Activated naive CD8-positive, alpha-beta T cell treated with anti-CD3 and anti-CD28 coated beads, Interleukin-2, amount 50 U/mL, for 24 hours (primary cell): ENCODE measurements around the gene LDLRAD4.

ENCODE experiments used
- ATAC-seq: fragments of 150-1000 bp; cut with Tn5 transposase; one replicate; pipeline ENCODE4 v1.10.0; 2021
- DNase-seq: peaks from one replicate; pipeline ENCODE4 v3.0.0; 2021
- H3K27ac Mint-ChIP-seq: one replicate; pipeline ENCODE4 v1.8.0; 2021; ENCODE audit warnings: mild to moderate bottlenecking, mixed read lengths
- H3K27me3 Mint-ChIP-seq: one replicate; pipeline ENCODE4 v1.8.0; 2021; ENCODE audit warnings: mixed read lengths
- H3K36me3 Mint-ChIP-seq: one replicate; pipeline ENCODE4 v1.8.0; 2021; ENCODE audit warnings: low read depth, mixed read lengths
- H3K4me1 Mint-ChIP-seq: one replicate; pipeline ENCODE4 v1.8.0; 2021; ENCODE audit warnings: mixed read lengths
- H3K4me3 Mint-ChIP-seq: one replicate; pipeline ENCODE4 v1.8.0; 2021; ENCODE audit warnings: mild to moderate bottlenecking, moderate library complexity, mixed read lengths
- H3K9me3 Mint-ChIP-seq: one replicate; pipeline ENCODE4 v1.8.0; 2021; ENCODE audit warnings: mixed read lengths

Gene LDLRAD4

GRCh38 chr18:13296867-13297574, 78.5 kb downstream of the LDLRAD4 start:
- Mint-ChIP-seq H3K36me3 (no peaks in the 10 kb centered on the region), H3K27me3 (no peaks in the 10 kb centered on the region), H3K27ac (no peak overlapping the region), H3K9me3 (no peaks in the 10 kb centered on the region), H3K4me3 (no peak overlapping the region), H3K4me1 (peaks cover 18% of the 10 kb centered on the region)
- ATAC-seq = no peak
- DNase-seq = no peak

GRCh38 chr18:13298262-13298661, 79.7 kb downstream of the LDLRAD4 start:
- no peak for DNase-seq
- Mint-ChIP-seq H3K27me3 (peaks cover 1% of the 10 kb centered on the region), H3K36me3 (no peaks in the 10 kb centered on the region), H3K9me3 (no peaks in the 10 kb centered on the region), H3K4me3 (no peak overlapping the region), H3K27ac (no peak overlapping the region), H3K4me1 (peaks cover 22% of the 10 kb centered on the region)
- ATAC-seq = no peak

GRCh38 chr18:13300029-13300428, 81.5 kb downstream of the LDLRAD4 start:
- Mint-ChIP-seq H3K4me1 (peaks cover 25% of the 10 kb centered on the region), H3K27ac (no peak overlapping the region), H3K36me3 (no peaks in the 10 kb centered on the region), H3K27me3 (peaks cover 4% of the 10 kb centered on the region), H3K9me3 (no peaks in the 10 kb centered on the region), H3K4me3 (no peak overlapping the region)
- DNase-seq (no peak), ATAC-seq (no peak)

GRCh38 chr18:13300796-13301195, 82.2 kb downstream of the LDLRAD4 start:
- no peak overlapping the region for H3K4me3 Mint-ChIP-seq
- H3K36me3 Mint-ChIP-seq = no peaks in the 10 kb centered on the region
- H3K27me3 Mint-ChIP-seq = peaks cover 4% of the 10 kb centered on the region

GRCh38 chr18:13302040-13302439, 83.5 kb downstream of the LDLRAD4 start:
- Mint-ChIP-seq H3K36me3 (no peaks in the 10 kb centered on the region), H3K9me3 (peaks cover 9% of the 10 kb centered on the region), H3K4me3 (no peak overlapping the region), H3K27me3 (peaks cover 4% of the 10 kb centered on the region), H3K4me1 (peaks cover 21% of the 10 kb centered on the region), H3K27ac (no peak overlapping the region)
- DNase-seq (no peak), ATAC-seq (no peak)

More at GRCh38 chr18:13300796-13301195, 82.2 kb downstream of the LDLRAD4 start:
- peaks cover 6% of the 10 kb centered on the region for H3K9me3 Mint-ChIP-seq
- DNase-seq = no peak
- peaks cover 25% of the 10 kb centered on the region for H3K4me1 Mint-ChIP-seq
- ATAC-seq = no peak
- H3K27ac Mint-ChIP-seq = no peak overlapping the region

- Mint-ChIP-seq H3K4me1 (peaks cover 18% of the 10 kb centered on the region), H3K36me3 (no peaks in the 10 kb centered on the region), H3K27ac (no peak overlapping the region), H3K9me3 (peaks cover 9% of the 10 kb centered on the region), H3K27me3 (peaks cover 4% of the 10 kb centered on the region), H3K4me3 (no peak overlapping the region)
- ATAC-seq (no peak), DNase-seq (no peak)
Observed at GRCh38 chr18:13302457-13303225, 84.1 kb downstream of the LDLRAD4 start.

GRCh38 chr18:13303756-13304364, 85.3 kb downstream of the LDLRAD4 start:
- H3K27me3 Mint-ChIP-seq = peaks cover 4% of the 10 kb centered on the region
- H3K9me3 Mint-ChIP-seq = peaks cover 9% of the 10 kb centered on the region
- no peak overlapping the region for H3K27ac Mint-ChIP-seq
- H3K4me3 Mint-ChIP-seq = no peak overlapping the region
- DNase-seq (no peak), ATAC-seq (no peak)
- H3K36me3 Mint-ChIP-seq = no peaks in the 10 kb centered on the region
- H3K4me1 Mint-ChIP-seq = peaks cover 29% of the 10 kb centered on the region

- peaks cover 36% of the 10 kb centered on the region for H3K4me1 Mint-ChIP-seq
- DNase-seq (no peak), ATAC-seq (no peak)
- H3K4me3 Mint-ChIP-seq = no peak overlapping the region
- H3K36me3 Mint-ChIP-seq = no peaks in the 10 kb centered on the region
- H3K27me3 Mint-ChIP-seq = peaks cover 4% of the 10 kb centered on the region
- H3K27ac Mint-ChIP-seq = no peak overlapping the region
- peaks cover 9% of the 10 kb centered on the region for H3K9me3 Mint-ChIP-seq
Observed at GRCh38 chr18:13305301-13305700, 86.7 kb downstream of the LDLRAD4 start.

- peaks cover 4% of the 10 kb centered on the region for H3K27me3 Mint-ChIP-seq
- no peak overlapping the region for H3K4me3 Mint-ChIP-seq
- ATAC-seq (no peak), DNase-seq (no peak)
- H3K9me3 Mint-ChIP-seq = peaks cover 9% of the 10 kb centered on the region
- peaks cover 36% of the 10 kb centered on the region for H3K4me1 Mint-ChIP-seq
- no peak overlapping the region for H3K27ac Mint-ChIP-seq
- no peaks in the 10 kb centered on the region for H3K36me3 Mint-ChIP-seq
Observed at GRCh38 chr18:13306583-13306982, 88.0 kb downstream of the LDLRAD4 start.

- ATAC-seq (peak; percentile 67), DNase-seq (peak; percentile 40)
- no peaks in the 10 kb centered on the region for H3K36me3 Mint-ChIP-seq
- H3K9me3 Mint-ChIP-seq = peaks cover 9% of the 10 kb centered on the region
- peaks cover 37% of the 10 kb centered on the region for H3K4me1 Mint-ChIP-seq
- peak overlapping the region; percentile 10 for H3K4me3 Mint-ChIP-seq
- H3K27me3 Mint-ChIP-seq = peaks cover 2% of the 10 kb centered on the region
- peak overlapping the region; percentile 84 for H3K27ac Mint-ChIP-seq
Observed at GRCh38 chr18:13308369-13308768, 89.8 kb downstream of the LDLRAD4 start.

- Mint-ChIP-seq H3K9me3 (peaks cover 9% of the 10 kb centered on the region), H3K36me3 (no peaks in the 10 kb centered on the region), H3K27ac (peak overlapping the region; percentile 84), H3K4me3 (no peak overlapping the region), H3K27me3 (peaks cover under 1% of the 10 kb centered on the region), H3K4me1 (peaks cover 41% of the 10 kb centered on the region)
- ATAC-seq = no peak
- no peak for DNase-seq
Observed at GRCh38 chr18:13309031-13309747, 90.6 kb downstream of the LDLRAD4 start.

GRCh38 chr18:13309748-13310670, 91.4 kb downstream of the LDLRAD4 start:
- no peak overlapping the region for H3K27ac Mint-ChIP-seq
- no peak for ATAC-seq
- H3K36me3 Mint-ChIP-seq = peaks cover 4% of the 10 kb centered on the region
- DNase-seq = no peak
- H3K9me3 Mint-ChIP-seq = peaks cover 14% of the 10 kb centered on the region
- H3K4me3 Mint-ChIP-seq = no peak overlapping the region
- H3K4me1 Mint-ChIP-seq = peaks cover 45% of the 10 kb centered on the region
- H3K27me3 Mint-ChIP-seq = no peaks in the 10 kb centered on the region

GRCh38 chr18:13311193-13311592, 92.6 kb downstream of the LDLRAD4 start:
- no peak overlapping the region for H3K4me3 Mint-ChIP-seq
- H3K36me3 Mint-ChIP-seq = peaks cover 12% of the 10 kb centered on the region
- DNase-seq = no peak
- H3K27ac Mint-ChIP-seq = no peak overlapping the region
- no peaks in the 10 kb centered on the region for H3K27me3 Mint-ChIP-seq
- no peak for ATAC-seq
- H3K4me1 Mint-ChIP-seq = peaks cover 45% of the 10 kb centered on the region
- H3K9me3 Mint-ChIP-seq = peaks cover 17% of the 10 kb centered on the region
